Measurements from ENCODE around the gene RAB11FIP5.
"Not testable (repeated sequence)": the region's sequence is repeated elsewhere in the genome, so short reads cannot be mapped to it uniquely, and the experiment has no call there.

Gene RAB11FIP5

GRCh38 chr2:73110168-73111072 is 2.3 kb downstream of the RAB11FIP5 start:
- peak; percentile 49 for DNase-seq (ENCODE audit: low read depth)

- DNase-seq (ENCODE audit: low read depth) = no peak
Observed at GRCh38 chr2:73109431-73110167, 3.1 kb downstream of the RAB11FIP5 start.

GRCh38 chr2:73107211-73107926 is 5.4 kb downstream of the RAB11FIP5 start:
- peak; percentile 44 for DNase-seq (ENCODE audit: low read depth)

- DNase-seq (ENCODE audit: low read depth) = no peak
Observed at GRCh38 chr2:73106791-73107190, 6.0 kb downstream of the RAB11FIP5 start.

- no peak for DNase-seq (ENCODE audit: low read depth)
Observed at GRCh38 chr2:73105511-73105971, 7.2 kb downstream of the RAB11FIP5 start.

- no peak for DNase-seq (ENCODE audit: low read depth)
Observed at GRCh38 chr2:73104933-73105332, 7.8 kb downstream of the RAB11FIP5 start.

GRCh38 chr2:73103018-73103542 is 9.7 kb downstream of the RAB11FIP5 start:
- DNase-seq (ENCODE audit: low read depth) = no peak

- peak; percentile 82 for DNase-seq (ENCODE audit: low read depth)
Observed at GRCh38 chr2:73101626-73102256, 11.0 kb downstream of the RAB11FIP5 start.

- no peak for DNase-seq (ENCODE audit: low read depth)
Observed at GRCh38 chr2:73100956-73101355, 11.8 kb downstream of the RAB11FIP5 start.

GRCh38 chr2:73099486-73099885 is 13.3 kb downstream of the RAB11FIP5 start:
- no peak for DNase-seq (ENCODE audit: low read depth)

GRCh38 chr2:73095910-73096309 is 16.8 kb downstream of the RAB11FIP5 start:
- DNase-seq (ENCODE audit: low read depth) = no peak

- DNase-seq (ENCODE audit: low read depth) = not testable (repeated sequence)
Observed at GRCh38 chr2:73093601-73094218, 19.0 kb downstream of the RAB11FIP5 start.

GRCh38 chr2:73092146-73092783 is 20.5 kb downstream of the RAB11FIP5 start:
- no peak for DNase-seq (ENCODE audit: low read depth)

- DNase-seq (ENCODE audit: low read depth) = no peak
Observed at GRCh38 chr2:73091696-73092095, 21.1 kb downstream of the RAB11FIP5 start.

GRCh38 chr2:73091164-73091563 is 21.6 kb downstream of the RAB11FIP5 start:
- DNase-seq (ENCODE audit: low read depth) = no peak

- DNase-seq (ENCODE audit: low read depth) = peak; percentile 99
Observed at GRCh38 chr2:73089270-73090030, 23.3 kb downstream of the RAB11FIP5 start.

GRCh38 chr2:73088703-73089102 is 24.0 kb downstream of the RAB11FIP5 start:
- DNase-seq (ENCODE audit: low read depth) = no peak

GRCh38 chr2:73088211-73088610 is 24.5 kb downstream of the RAB11FIP5 start:
- DNase-seq (ENCODE audit: low read depth) = no peak

GRCh38 chr2:73087311-73087710 is 25.4 kb downstream of the RAB11FIP5 start:
- no peak for DNase-seq (ENCODE audit: low read depth)

- peak; percentile 87 for DNase-seq (ENCODE audit: low read depth)
Observed at GRCh38 chr2:73085691-73086090, 27.1 kb downstream of the RAB11FIP5 start.
